Panc1 (cell line): Measurements from ENCODE around the gene FXYD4.

ENCODE experiments used
- CTCF ChIP-seq: fragments of 450-650 bp; IDR thresholded peaks from 2 replicates; pipeline ENCODE4 v1.5.1; 2017; ENCODE audit warnings: mild to moderate bottlenecking
- POLR2AphosphoS5 ChIP-seq: IDR thresholded peaks from 2 replicates; pipeline ENCODE4 v1.6.1; 2012; ENCODE audit warnings: mild to moderate bottlenecking, low read depth, low read length, moderate library complexity

GRCh38 chr10:43344051-43344450, 27.4 kb upstream of the FXYD4 start:
- TF ChIP-seq POLR2AphosphoS5 (no peak), CTCF (no peak)
